ENCODE data around the gene MEX3D. TPM values are rescaled to one million over a fixed set of nuclear protein-coding genes. Genes with fewer than 3 reads are reported as not detected.

The MEX3D gene
- total and polyA plus RNA-seq, 2 experiments from 2014 or later, result 12.4 to 94.9 TPM

- peaks cover 9% of the 10 kb centered on the region; the same call in 2 of the 3 replicates for H3K4me1 Mint-ChIP-seq
- no peak overlapping the region for H3K4me3 Mint-ChIP-seq
- Histone ChIP-seq H2AFZ (no peak overlapping the region), H3K9me2 (ENCODE audit: insufficient read depth) (no peaks in the 10 kb centered on the region), H3K4me1 (ENCODE audit: insufficient read depth) (peaks cover 8% of the 10 kb centered on the region), H3K36me3 (ENCODE audit: insufficient read depth) (peaks cover 6% of the 10 kb centered on the region), H3K4me3 (no peak overlapping the region), H3K79me2 (replicated peaks; ENCODE audit: insufficient read depth) (peaks cover 51% of the 10 kb centered on the region), H3K27ac (ENCODE audit: low read depth) (0 out of 2 replicates have a peak overlapping the region, but pooled peaks have one; percentile 72), H3K27me3 (ENCODE audit: insufficient read depth) (no peaks in the 10 kb centered on the region), H4K20me1 (replicated peaks; ENCODE audit: insufficient read depth) (peaks cover 41% of the 10 kb centered on the region), H3F3A (replicated peaks; ENCODE audit: low read depth) (peaks cover 18% of the 10 kb centered on the region), H3K4me2 (no peak overlapping the region)
- ATAC-seq (no peak), DNase-seq (ENCODE audit: low spot score) (no peak)
- 0 out of 2 replicates have a peak overlapping the region, but pooled peaks have one; percentile 52 for H3K27ac Mint-ChIP-seq
- peaks cover 28% of the 10 kb centered on the region for H3K27me3 Mint-ChIP-seq (ENCODE audit: insufficient read depth, low read depth, poor library complexity)
- peak in 1 of 2 experiments; percentile 16; a peak in 1 of 4 replicates for TF ChIP-seq CTCF (conservative IDR thresholded peaks at IDR 0.05; ENCODE audit: low read depth in 2 of 2)
- TF ChIP-seq EZH2 (IDR thresholded peaks at IDR 0.05; ENCODE audit: low read depth, unreplicated experiment), result no peak
- H3K36me3 Mint-ChIP-seq (ENCODE audit: low read depth), result peaks cover 30% of the 10 kb centered on the region
- H3K9me3 Mint-ChIP-seq, result no peaks in the 10 kb centered on the region
Measured at GRCh38 chr19:1602091-1602707, 34.1 kb upstream of the MEX3D start.

GRCh38 chr19:1601613-1602064, 33.5 kb upstream of the MEX3D start:
- peaks cover 43% of the 10 kb centered on the region for H4K20me1 ChIP-seq (replicated peaks; ENCODE audit: insufficient read depth)
- peaks cover 11% of the 10 kb centered on the region for H3K36me3 ChIP-seq (ENCODE audit: insufficient read depth)
- no peak for ATAC-seq
- Mint-ChIP-seq H3K9me3 (no peaks in the 10 kb centered on the region), H3K4me1 (peaks cover 7% of the 10 kb centered on the region; the same call in 2 of the 3 replicates), H3K4me3 (no peak overlapping the region), H3K27ac (peak overlapping the region; percentile 52; the same call in 1 of the 2 replicates), H3K36me3 (ENCODE audit: low read depth) (peaks cover 34% of the 10 kb centered on the region), H3K27me3 (ENCODE audit: insufficient read depth, low read depth, poor library complexity) (peaks cover 26% of the 10 kb centered on the region)
- peak; percentile 54 for DNase-seq (ENCODE audit: low spot score)
- H3F3A ChIP-seq (replicated peaks; ENCODE audit: low read depth), result peaks cover 12% of the 10 kb centered on the region
- no peak for TF ChIP-seq NANOG (IDR thresholded peaks at IDR 0.05; ENCODE audit: borderline replicate concordance)
- peak; percentile 18 to 51; a peak in 3 of 4 replicates for TF ChIP-seq CTCF (conservative IDR thresholded peaks at IDR 0.05; ENCODE audit: low read depth in 2 of 2)
- H3K9me2 ChIP-seq (ENCODE audit: insufficient read depth), result no peaks in the 10 kb centered on the region
- H3K4me2 ChIP-seq, result no peak overlapping the region
- H3K4me1 ChIP-seq (ENCODE audit: insufficient read depth), result peaks cover 6% of the 10 kb centered on the region
- no peak overlapping the region for H2AFZ ChIP-seq
- H3K27ac ChIP-seq (ENCODE audit: low read depth), result 0 out of 2 replicates have a peak overlapping the region, but pooled peaks have one; percentile 72
- no peaks in the 10 kb centered on the region for H3K27me3 ChIP-seq (ENCODE audit: insufficient read depth)
- no peak overlapping the region for H3K4me3 ChIP-seq
- H3K79me2 ChIP-seq (replicated peaks; ENCODE audit: insufficient read depth), result peaks cover 51% of the 10 kb centered on the region

- H3K36me3 ChIP-seq (ENCODE audit: insufficient read depth), result peaks cover 11% of the 10 kb centered on the region
- no peak overlapping the region for H3K4me2 ChIP-seq
- no peak for ATAC-seq
- peaks cover under 1% of the 10 kb centered on the region for H3F3A ChIP-seq (replicated peaks; ENCODE audit: low read depth)
- Mint-ChIP-seq H3K9me3 (no peaks in the 10 kb centered on the region), H3K36me3 (ENCODE audit: low read depth) (peaks cover 39% of the 10 kb centered on the region), H3K27ac (no peak overlapping the region), H3K4me3 (no peak overlapping the region), H3K27me3 (ENCODE audit: insufficient read depth, low read depth, poor library complexity) (peaks cover 19% of the 10 kb centered on the region), H3K4me1 (peaks cover 3% of the 10 kb centered on the region; the same call in 2 of the 3 replicates)
- no peaks in the 10 kb centered on the region for H3K27me3 ChIP-seq (ENCODE audit: insufficient read depth)
- H3K27ac ChIP-seq (ENCODE audit: low read depth), result no peak overlapping the region
- H3K9me2 ChIP-seq (ENCODE audit: insufficient read depth), result no peaks in the 10 kb centered on the region
- no peak overlapping the region for H3K4me3 ChIP-seq
- H4K20me1 ChIP-seq (replicated peaks; ENCODE audit: insufficient read depth), result peaks cover 43% of the 10 kb centered on the region
- peaks cover 43% of the 10 kb centered on the region for H3K79me2 ChIP-seq (replicated peaks; ENCODE audit: insufficient read depth)
- H2AFZ ChIP-seq, result no peak overlapping the region
- H3K4me1 ChIP-seq (ENCODE audit: insufficient read depth), result no peaks in the 10 kb centered on the region
- DNase-seq (ENCODE audit: low spot score), result no peak
- no peak for TF ChIP-seq CTCF (conservative IDR thresholded peaks at IDR 0.05; ENCODE audit: low read depth in 2 of 2)
- TF ChIP-seq ZNF331 (CRISPR knock-in tag; IDR thresholded peaks at IDR 0.05; ENCODE audit: low read depth), result no peak
- no peak for TF ChIP-seq EZH2 (IDR thresholded peaks at IDR 0.05; ENCODE audit: low read depth, unreplicated experiment)
- TF ChIP-seq CREB1 (CRISPR knock-in tag; IDR thresholded peaks at IDR 0.05; ENCODE audit: low read depth), result no peak
- no peak for TF ChIP-seq REST (IDR thresholded peaks at IDR 0.05; ENCODE audit: unreplicated experiment)
- TF ChIP-seq EZH2phosphoT487 (IDR thresholded peaks at IDR 0.05; ENCODE audit: unreplicated experiment), result no peak
Measured at GRCh38 chr19:1599460-1599846, 31.3 kb upstream of the MEX3D start.
